Testis (tissue), 2 donors: Measurements from ENCODE around the gene PISD.

ENCODE experiments used
- CTCF ChIP-seq, 3 experiments: fragments of 450-650 bp in 2 of 3; fragments of 200-600 bp in 1 of 3; sonication (generic) in 1 of 3; IDR thresholded peaks; one replicate each; pipeline ENCODE4 v1.5.1; 2016 to 2019; ENCODE audit warnings: antibody characterized with exemption in 3 of 3, mild to moderate bottlenecking in 2 of 3, moderate library complexity in 1 of 3
- POLR2A ChIP-seq: fragments of 450-650 bp; IDR thresholded peaks from one replicate; pipeline ENCODE4 v1.6.1; 2017; ENCODE audit warnings: antibody characterized with exemption, mild to moderate bottlenecking, moderate library complexity

- TF ChIP-seq POLR2A (no peak), CTCF (IDR thresholded peaks at IDR 0.05) (no peak)
Observed at GRCh38 chr22:31613904-31614296, 48.1 kb downstream of the PISD start.
